D721Med (cell line): ENCODE data around the gene ST6GALNAC6.

Source experiments
- DNase-seq: peaks from one replicate; pipeline ENCODE4 v3.0.0; 2011; ENCODE audit warnings: low spot score; ENCODE audit not compliant: insufficient read length
- FAIRE-seq: peaks from 2 replicates; lab custom pipeline; 2011; peaks lifted over from hg19 to GRCh38; lab: Jason Lieb, UNC
- CTCF ChIP-seq: IDR thresholded peaks from 2 replicates; pipeline ENCODE4 v1.5.1; 2012; ENCODE audit warnings: mild to moderate bottlenecking, control low read depth; ENCODE audit not compliant: insufficient read depth; ENCODE audit errors: missing control alignments

Gene ST6GALNAC6

GRCh38 chr9:127860260-127860659 lies 39.1 kb downstream of the ST6GALNAC6 start:
- DNase-seq (no peak), FAIRE-seq (no peak)
- no peak for TF ChIP-seq CTCF

- no peak for TF ChIP-seq CTCF
- FAIRE-seq (no peak), DNase-seq (no peak)
Observed at GRCh38 chr9:127858041-127858512, 41.3 kb downstream of the ST6GALNAC6 start.

- FAIRE-seq (no peak), DNase-seq (no peak)
- no peak for TF ChIP-seq CTCF
Observed at GRCh38 chr9:127857278-127857677, 42.1 kb downstream of the ST6GALNAC6 start.

GRCh38 chr9:127856729-127857116 lies 42.7 kb downstream of the ST6GALNAC6 start:
- TF ChIP-seq CTCF, result no peak
- FAIRE-seq (no peak), DNase-seq (no peak)

GRCh38 chr9:127856094-127856728 lies 43.2 kb downstream of the ST6GALNAC6 start:
- no peak for FAIRE-seq
- no peak for TF ChIP-seq CTCF
- DNase-seq, result no peak

GRCh38 chr9:127855522-127855921 lies 43.9 kb downstream of the ST6GALNAC6 start:
- DNase-seq (no peak), FAIRE-seq (no peak)
- no peak for TF ChIP-seq CTCF

GRCh38 chr9:127854960-127855359 lies 44.4 kb downstream of the ST6GALNAC6 start:
- no peak for DNase-seq
- FAIRE-seq, result no peak

More at GRCh38 chr9:127854960-127855359, 44.4 kb downstream of the ST6GALNAC6 start:
- no peak for TF ChIP-seq CTCF
